CD4-positive, alpha-beta T cell treated with Interleukin-2 at 100 ng/mL for 4 hours (primary cell): ENCODE data around the gene ERGIC2.
"Not testable (repeated sequence)": the region's sequence is repeated elsewhere in the genome, so short reads cannot be mapped to it uniquely, and the experiment has no call there.

ENCODE experiments used
- DNase-seq: peaks from one replicate; pipeline ENCODE4 v3.0.0-alpha.2; 2020; ENCODE audit warnings: low spot score

The ERGIC2 gene, protein sequence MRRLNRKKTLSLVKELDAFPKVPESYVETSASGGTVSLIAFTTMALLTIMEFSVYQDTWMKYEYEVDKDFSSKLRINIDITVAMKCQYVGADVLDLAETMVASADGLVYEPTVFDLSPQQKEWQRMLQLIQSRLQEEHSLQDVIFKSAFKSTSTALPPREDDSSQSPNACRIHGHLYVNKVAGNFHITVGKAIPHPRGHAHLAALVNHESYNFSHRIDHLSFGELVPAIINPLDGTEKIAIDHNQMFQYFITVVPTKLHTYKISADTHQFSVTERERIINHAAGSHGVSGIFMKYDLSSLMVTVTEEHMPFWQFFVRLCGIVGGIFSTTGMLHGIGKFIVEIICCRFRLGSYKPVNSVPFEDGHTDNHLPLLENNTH

DNA sequence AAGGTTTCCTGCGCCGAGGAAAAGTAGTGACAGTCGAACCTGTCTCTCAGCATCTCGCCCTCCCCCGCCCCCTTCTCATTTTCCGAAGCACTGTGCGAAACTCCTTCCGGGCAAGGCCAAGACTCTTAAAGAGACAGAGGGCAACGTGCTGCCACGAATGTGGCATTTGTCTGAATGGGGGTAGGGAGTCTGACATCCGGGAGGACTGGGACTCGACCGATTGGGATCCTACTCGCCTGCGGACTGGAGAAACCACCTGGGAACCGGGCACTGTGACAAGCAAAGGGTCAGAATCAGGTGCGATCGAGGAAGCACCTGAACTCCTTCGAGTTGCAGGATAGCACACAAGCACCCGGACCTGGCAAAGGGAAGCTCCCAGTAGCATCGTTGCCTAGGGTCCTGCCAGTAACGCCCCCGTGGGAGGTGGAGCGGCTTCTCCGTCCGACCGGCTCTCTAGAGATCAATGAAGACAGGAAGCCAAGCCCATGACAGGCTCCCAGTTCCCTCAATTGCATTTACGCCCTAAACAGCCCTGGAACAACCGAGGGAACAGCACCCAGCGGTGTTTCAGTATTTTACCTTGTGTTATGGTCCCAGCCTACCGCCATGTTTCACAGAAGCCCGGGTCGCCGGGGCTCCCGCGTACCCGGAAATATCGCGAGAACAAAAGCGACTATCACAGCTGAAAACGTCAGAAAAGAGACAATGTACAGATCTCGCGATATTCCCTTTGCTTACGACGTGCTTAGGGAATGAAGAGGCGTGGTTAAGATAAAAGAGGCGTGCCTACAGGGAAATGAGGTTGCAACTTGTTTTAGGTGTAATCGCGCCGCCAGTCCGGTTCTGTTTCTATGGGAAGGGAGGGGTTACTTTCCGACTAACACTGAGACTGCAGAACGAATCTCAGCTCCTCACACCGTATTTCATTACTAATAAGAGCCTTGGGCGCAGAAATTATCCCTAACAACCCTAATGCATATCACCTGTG lies at the start of gene ERGIC2:
TSS of gene ERGIC2 (minus strand) at position 637 of the 988 bp plus-strand sequence. CDS start 9,539 bp downstream, outside the sequence.
- peak; percentile 98 for DNase-seq

- no peak for DNase-seq
Measured at GRCh38 chr12:29430716-29431044, 49.7 kb upstream of the ERGIC2 start.

DNA sequence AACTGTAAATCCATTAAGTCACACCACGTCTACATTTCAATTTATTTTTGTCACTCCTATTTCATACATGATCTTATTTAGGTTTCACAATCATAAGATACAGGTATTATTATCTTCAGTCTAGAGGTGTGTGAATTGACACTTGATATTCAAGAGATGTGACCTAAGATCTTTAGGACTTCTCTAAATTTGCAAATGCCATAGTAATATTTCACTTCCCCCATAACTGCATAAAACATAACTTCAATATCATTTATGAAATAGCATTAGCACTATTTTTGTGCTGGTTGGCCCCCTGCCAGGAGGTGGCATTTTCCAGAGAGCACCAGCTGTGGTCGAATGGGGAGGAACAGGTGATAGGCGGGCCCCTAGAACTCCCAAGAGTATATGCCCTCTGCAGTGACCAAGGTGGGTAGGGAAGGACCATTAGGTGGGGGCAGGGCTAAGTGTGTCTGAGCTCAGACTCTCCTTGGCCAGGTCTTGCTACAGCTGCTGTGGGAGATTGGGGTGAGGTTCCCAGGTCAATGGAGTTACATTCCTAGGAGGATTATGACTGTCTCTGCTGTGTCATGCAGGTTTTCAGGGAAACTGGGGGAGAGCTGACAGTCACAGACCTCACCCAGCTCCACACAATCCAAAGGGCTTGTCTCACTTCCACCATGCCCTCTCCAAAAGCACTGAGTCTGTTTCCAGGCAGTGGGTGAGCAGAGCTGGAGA lies 49.2 kb upstream of the ERGIC2 start:
- DNase-seq = no peak

DNA sequence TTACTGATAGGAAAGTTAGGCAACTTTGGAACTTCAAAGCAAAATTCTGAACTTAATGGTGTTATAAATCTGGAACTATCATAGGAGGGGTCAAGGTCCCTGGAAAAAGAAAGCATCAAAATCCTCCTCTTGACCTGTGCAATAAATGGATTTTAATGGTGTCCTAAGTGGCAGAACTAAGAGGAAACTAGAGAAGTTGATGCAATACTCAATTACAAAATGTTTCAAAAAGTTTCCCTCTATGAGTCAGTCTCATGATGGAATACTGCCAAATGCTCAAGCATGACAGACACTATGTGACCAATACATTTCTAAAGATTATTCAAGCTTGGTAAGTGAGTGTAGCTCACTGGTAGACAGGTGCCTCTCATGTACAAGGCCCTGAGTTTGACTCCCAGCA lies 47.7 kb upstream of the ERGIC2 start:
- no peak for DNase-seq

DNA sequence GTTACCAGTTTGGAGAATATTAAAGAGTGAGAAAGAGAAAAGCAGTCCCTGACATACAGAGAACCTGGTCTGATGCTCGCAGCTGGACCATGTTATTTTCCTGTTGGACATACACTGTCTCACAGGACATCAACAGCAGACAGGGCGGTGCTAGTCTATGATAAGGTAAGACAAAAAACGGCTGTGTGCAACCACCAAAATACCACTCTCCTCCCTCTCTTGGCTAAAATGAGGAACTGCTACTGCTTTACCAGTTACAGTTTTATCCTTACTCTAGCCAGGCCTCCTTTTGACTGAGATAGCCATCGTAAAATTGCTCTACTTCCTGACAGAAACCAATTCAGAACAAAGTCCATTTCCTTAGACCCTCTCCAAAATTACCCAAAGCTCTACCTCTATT lies 47.0 kb upstream of the ERGIC2 start:
- peak; percentile 10 for DNase-seq

GRCh38 chr12:29426498-29426897 lies 45.5 kb upstream of the ERGIC2 start:
- DNase-seq = no peak

DNA sequence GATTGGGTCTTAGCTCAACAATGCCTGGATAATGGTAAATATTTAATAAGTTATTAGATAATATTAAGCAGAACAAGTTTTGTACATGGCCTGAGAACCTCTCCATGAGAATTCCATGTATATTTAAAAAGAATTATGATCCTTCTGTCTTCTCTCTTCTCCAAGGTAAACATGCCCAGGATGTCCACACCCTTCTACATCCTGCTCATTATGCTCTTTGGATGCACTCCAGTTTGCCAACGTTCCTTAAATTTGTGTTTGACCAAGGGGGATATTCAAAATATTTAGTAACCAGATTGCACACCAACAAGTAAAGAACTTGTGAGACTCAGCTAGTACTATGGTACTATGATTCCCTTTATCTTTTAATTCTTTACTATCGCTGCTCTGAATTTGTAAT lies 44.8 kb upstream of the ERGIC2 start:
- DNase-seq = no peak

DNA sequence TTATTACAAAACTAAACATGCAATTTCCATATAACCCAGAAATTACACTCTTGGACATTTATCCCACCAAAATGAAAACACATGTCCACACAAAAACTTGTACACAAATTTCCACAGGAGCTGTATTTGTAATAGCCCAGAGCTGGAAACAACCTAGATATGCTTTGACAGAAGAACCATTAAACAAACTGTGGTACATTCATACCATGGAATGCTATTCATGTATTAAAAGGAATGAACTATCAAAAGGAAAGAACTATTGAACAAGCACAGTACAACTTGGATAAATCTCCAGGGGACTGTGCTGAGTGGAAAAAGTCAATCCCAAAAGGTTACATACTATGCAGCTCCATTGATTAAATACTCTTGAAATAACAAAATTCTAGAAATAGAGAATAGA lies 35.8 kb upstream of the ERGIC2 start:
- no peak for DNase-seq

DNA sequence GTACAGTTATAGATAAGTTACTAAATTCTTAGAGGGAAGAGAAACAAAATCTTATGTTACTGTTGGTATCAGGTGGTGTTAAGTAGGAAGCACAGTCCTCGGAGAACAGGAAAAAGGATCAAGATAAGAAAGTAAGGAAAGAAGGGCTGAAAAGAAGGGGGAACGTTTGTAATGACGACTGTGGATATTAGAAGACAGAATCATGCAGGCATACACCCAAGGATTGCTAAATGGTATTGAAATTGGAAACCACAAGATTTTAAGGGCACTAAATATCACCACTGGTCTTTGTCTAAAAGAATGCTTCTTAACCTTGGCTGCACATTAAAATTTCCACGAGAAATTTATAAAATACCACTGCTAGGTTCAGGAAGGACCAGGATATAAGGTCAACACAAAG lies 34.1 kb upstream of the ERGIC2 start:
- DNase-seq = no peak

DNA sequence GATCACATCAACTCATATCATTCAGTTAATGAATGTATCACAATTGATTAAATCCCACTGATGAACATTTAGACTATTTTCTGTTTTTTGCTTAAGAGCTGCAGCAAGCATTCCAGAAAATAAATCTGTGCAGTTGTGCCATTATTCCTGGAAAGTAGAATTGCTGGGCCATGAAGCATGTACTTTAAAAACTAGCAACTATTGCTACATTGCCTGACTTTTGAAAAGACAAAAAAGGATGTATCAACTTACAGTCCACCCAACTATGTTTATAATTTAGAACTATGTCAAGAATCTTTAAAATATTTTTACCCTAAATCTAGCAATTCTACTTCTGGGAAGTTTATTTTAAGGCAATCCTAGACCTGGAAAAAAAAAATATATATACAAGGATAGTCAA lies 33.4 kb upstream of the ERGIC2 start:
- no peak for DNase-seq

DNA sequence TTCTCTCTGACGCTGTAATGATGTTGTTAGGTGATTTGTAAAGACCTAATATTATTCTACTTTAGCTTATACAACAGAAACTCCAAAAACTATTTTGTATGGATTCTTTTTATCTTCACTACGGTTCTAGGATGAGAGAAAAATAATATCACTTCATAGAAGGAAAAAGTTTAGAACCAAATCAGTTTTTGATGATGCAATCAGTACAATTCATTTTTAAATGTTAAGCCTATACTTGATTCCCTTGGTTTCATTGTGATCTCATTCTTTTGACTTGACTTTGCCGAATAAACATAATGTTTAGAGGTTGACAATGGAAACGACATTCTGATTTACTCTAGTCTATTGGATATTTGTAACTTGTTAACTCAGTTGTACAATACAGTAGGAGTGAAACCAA lies 24.6 kb upstream of the ERGIC2 start:
- no peak for DNase-seq

- no peak for DNase-seq
Measured at GRCh38 chr12:29403991-29404390, 23.0 kb upstream of the ERGIC2 start.

DNA sequence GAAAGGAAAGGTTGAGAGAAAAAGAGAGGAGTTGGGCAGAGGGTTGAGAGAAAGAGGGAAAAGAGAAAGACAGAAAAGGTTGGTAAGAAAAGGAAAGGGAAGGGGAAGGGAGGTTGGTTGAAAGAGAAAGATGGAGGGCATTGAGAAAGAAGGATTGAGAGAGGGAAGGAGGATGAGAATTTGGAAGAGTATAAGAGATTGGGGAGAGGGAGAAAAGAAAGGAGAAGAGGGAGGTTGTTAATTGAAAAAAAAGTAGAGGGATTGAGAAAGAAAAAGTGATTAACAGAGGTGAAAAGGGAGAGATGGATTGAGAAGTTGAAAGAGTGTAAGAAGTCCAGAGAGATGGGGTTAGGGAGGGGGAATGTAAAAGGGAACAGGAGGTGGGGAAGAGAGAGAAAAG lies 21.5 kb upstream of the ERGIC2 start:
- no peak for DNase-seq

DNA sequence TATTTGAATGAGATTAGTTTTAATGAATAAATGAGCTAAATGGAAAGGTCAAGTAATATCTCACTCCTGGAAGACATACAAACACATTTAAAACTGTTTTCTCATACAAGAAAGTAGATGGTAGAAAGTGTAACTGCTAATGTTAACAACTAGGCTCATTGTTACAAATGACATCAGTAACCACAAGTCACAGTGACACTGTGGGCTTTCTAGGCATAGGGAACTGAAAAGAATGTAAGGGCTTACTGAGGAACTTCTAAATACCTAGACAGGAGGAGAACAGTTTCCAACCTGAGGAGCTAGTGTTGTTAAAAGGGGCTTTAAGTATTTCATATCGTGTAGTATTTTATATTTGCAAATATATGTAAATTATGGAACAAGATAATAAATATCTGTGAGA lies 17.5 kb upstream of the ERGIC2 start:
- DNase-seq = no peak

- no peak for DNase-seq
Measured at GRCh38 chr12:29396774-29397173, 15.8 kb upstream of the ERGIC2 start.

DNA sequence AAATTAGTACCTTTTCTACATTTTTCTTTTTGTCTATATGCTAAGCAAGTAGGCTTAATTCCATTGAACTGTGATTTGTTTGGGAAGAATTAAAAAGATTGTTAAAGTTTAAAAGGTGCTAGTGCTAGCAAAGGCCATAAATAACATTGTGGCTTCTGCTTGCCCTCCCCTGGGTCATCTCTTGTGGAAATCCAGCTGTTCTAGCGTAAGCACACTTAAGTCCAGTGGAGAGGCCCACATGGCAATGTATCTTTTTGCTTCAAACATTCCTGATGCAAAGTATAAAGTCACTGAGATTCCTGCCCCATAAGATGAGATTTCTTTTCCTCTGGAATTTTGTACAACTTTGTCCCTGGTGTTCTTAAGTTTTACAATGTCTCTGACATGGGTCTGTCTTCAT lies 14.4 kb upstream of the ERGIC2 start:
- no peak for DNase-seq

DNA sequence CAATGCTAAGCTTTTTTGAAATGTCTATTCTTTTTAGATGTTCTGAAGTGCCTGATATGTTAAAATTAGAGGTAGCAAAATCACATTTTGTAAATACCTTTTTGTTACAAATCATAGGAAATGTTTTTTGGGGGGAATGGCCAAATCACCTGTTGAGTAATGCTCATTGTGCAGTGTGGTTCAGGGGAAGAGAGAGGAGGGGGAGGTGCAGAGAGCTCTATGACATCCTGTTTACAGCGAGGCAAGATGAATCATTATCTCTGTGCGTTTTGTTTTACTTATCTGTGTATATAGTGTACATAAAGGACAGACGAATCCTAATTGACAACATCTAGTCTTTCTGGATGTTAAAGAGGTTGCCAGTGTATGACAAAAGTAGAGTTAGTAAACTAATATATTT lies 9.4 kb upstream of the ERGIC2 start:
- peak; percentile 76 for DNase-seq

- DNase-seq = no peak
Measured at GRCh38 chr12:29389295-29389919, 8.4 kb upstream of the ERGIC2 start.

DNA sequence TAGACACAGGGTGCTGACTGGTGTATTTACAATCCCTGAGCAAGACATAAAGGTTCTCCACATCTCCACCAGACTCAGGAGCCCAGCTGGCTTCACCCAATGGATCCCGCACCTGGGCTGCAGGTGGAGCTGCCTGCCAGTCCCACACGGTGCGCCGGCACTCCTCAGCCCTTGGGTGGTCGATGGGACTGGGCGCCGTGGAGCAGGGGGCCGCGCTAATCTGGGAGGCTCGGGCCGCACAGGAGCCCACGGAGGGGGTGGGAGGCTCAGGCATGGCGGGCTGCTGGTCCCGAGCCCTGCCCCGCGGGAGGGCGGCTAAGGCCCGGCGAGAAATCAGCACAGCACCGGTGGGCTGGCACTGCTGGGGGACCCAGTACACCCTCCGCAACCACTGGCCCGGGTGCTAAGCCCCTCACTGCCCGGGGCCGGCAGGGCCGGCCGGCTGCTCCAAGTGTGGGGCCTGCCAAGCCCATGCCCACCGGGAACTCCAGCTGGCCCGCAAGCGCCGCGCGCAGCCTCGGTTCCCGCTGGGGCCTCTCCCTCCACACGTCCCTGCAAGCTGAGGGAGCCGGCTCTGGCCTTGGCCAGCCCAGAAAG lies 5.2 kb upstream of the ERGIC2 start:
- DNase-seq = not testable (repeated sequence)

DNA sequence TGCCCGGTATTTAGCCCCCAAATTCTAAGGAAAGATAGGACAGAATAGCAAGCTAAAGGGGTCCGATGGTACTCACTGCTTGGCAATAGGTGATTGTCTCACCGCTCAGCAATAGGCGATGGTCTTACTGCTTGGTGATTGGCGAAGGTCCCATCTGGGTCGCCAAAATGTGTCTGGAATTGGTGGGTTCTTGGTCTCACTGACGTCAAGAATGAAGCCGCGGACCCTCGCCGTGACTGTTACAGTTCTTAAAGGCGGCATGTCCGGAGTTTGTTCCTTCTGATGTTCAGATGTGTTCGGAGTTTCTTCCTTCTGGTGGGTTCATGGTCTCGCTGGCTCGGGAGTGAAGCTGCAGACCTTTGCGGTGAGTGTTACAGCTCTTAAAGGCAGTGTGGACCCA lies 4.2 kb upstream of the ERGIC2 start:
- not testable (repeated sequence) for DNase-seq

DNA sequence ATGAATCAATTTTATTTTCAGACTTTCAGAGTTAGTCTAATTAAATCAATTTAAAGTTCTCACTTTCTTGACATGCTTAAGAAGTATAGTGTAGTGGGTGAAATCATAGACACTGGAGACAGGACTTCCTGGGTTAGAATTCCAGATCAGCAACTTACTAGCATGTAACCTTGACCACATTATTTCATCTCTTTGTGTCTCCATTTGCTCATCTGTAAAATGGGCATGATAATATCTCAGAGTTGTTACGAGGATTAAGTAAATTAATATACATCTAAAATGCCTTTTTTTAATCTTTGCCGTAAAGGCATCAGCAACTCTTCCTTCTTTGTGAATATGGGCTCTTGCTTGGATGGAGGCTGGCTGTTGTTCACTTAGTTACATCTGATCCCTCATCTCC lies 1.3 kb upstream of the ERGIC2 start:
- no peak for DNase-seq

GRCh38 chr12:29376118-29376517 lies 4.9 kb downstream of the ERGIC2 start:
- DNase-seq = no peak
